Measurements from ENCODE around the gene C19orf25.
"Not testable (repeated sequence)": the region's sequence is repeated elsewhere in the genome, so short reads cannot be mapped to it uniquely, and the experiment has no call there.

C19orf25 gene

GRCh38 chr19:1501200-1501595 lies 22.2 kb upstream of the C19orf25 start:
- TF ChIP-seq ZFX (IDR thresholded peaks at IDR 0.05) (no peak), CTCF (conservative IDR thresholded peaks at IDR 0.05) (no peak)
- H3K27ac ChIP-seq = no peak overlapping the region

GRCh38 chr19:1499231-1499630 lies 20.2 kb upstream of the C19orf25 start:
- H3K27ac ChIP-seq = not testable (repeated sequence)

GRCh38 chr19:1497578-1498235 lies 18.7 kb upstream of the C19orf25 start:
- H3K27ac ChIP-seq = no peak overlapping the region
- TF ChIP-seq ZFX (IDR thresholded peaks at IDR 0.05) = no peak
- no peak for TF ChIP-seq CTCF (conservative IDR thresholded peaks at IDR 0.05)

- TF ChIP-seq CTCF (conservative IDR thresholded peaks at IDR 0.05) = no peak
- TF ChIP-seq ZFX (IDR thresholded peaks at IDR 0.05) = no peak
- H3K27ac ChIP-seq = peak overlapping the region; percentile 6; the same call in 1 of the 2 replicates
Measured at GRCh38 chr19:1496714-1497577, 17.9 kb upstream of the C19orf25 start.

- no peak for TF ChIP-seq CTCF (conservative IDR thresholded peaks at IDR 0.05)
- no peak for TF ChIP-seq ZFX (IDR thresholded peaks at IDR 0.05)
- peak overlapping the region; percentile 6; the same call in 1 of the 2 replicates for H3K27ac ChIP-seq
Measured at GRCh38 chr19:1495799-1496713, 17.0 kb upstream of the C19orf25 start.

GRCh38 chr19:1495051-1495798 lies 16.2 kb upstream of the C19orf25 start:
- no peak overlapping the region for H3K27ac ChIP-seq
- TF ChIP-seq ZFX (IDR thresholded peaks at IDR 0.05) (no peak), CTCF (conservative IDR thresholded peaks at IDR 0.05) (no peak)
